ENCODE results near the gene RASSF6. TPM values are rescaled to one million over a fixed set of nuclear protein-coding genes. Genes with fewer than 3 reads are reported as not detected.
"Not testable (repeated sequence)": the region's sequence is repeated elsewhere in the genome, so short reads cannot be mapped to it uniquely, and the experiment has no call there.

RASSF6 gene
- total RNA-seq, 1 donor from 2014 or later = not detected

DNA sequence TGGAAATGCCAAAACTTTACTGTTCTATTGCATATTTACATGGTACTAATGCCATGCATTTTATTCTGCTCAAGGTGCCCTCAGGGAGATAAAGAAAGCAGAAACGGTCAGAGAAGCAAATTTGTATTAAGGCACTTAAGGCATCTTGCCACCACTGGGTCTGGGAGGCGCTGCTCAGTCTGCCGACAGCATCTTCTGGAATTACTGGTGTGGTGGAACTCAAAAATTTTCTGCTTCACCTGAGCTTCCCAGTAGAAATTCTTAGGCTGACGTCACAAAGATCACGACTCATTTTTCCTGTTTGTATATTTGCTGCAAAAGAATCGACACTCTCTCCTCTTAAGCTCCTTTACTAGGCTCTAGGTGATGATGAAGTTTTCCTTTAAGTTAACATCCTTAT is 3.0 kb downstream of the RASSF6 start:
- ATAC-seq (no peak), DNase-seq (ENCODE audit: missing footprints) (no peak)
- intact Hi-C loops (cut with DNase I) = no loop called here

DNA sequence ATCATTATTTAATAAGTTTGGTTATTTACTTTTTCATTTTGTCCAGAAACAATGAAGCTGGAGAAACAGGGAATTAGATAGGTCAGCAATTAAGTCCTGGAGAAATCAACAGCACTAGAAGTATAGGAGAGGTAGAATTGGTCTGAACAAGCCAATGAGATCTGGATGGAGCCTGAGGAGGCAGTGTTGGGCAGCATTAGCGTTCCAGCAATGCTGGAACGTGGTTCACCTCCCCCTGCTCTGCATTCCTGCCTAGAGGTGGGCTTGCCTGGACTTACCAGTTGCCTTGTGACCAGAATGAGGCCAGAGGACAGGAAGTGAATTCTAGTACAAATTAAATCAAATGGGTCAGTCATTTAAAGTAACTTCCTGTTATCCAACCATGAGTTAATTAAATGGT is 4.6 kb downstream of the RASSF6 start:
- DNase-seq (ENCODE audit: missing footprints) (no peak), ATAC-seq (no peak)
- intact Hi-C loops (cut with DNase I) = no loop called here

DNA sequence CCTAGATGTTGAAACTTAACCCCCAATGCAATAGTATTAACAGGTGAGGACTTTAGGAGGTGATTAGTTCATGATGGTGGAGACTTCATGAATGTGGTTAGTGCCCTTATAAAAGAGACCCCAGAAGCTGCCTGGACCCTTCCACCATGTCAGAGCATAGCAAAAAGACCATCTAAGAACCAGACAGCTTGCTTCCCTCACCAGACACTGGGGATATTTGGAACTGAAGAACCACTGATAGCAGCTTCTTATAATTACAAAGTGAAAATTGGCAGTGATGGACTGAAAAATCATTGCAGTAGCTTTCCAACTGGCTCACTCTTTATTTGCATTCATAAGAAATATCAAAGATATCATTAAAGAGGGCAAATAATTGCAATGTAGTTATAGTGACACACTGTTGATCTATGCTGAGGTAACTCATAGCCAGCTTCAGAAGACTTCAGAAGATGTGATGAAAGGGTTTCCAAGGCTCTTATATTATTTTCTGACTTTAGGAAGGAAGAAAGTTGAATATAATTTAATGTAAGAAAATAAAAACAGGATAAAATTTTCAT is 5.8 kb downstream of the RASSF6 start:
- intact Hi-C loops (cut with DNase I) = no loop called here
- ATAC-seq = no peak
- no peak for DNase-seq (ENCODE audit: missing footprints)

DNA sequence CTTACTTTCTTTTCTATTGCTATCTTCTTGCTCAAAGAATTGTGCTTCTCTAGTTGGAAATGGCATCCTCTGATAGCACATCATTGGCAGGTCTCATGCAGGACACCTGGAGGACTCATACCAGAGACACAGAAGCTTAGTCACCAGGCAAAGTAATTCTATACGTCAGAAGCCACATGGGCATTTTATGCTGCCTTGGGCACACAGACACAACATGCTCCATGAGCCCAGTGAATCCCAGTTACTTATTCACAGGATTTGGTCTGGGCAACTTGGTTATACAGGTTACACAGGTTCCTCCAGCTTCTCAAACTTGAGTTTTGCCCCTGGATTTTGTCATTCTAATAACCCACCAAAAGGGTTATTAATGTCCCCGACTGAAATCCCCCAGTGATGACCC is 7.1 kb downstream of the RASSF6 start:
- DNase-seq (ENCODE audit: missing footprints) = no peak
- ATAC-seq = no peak
- intact Hi-C loops (cut with DNase I) = no loop called here

DNA sequence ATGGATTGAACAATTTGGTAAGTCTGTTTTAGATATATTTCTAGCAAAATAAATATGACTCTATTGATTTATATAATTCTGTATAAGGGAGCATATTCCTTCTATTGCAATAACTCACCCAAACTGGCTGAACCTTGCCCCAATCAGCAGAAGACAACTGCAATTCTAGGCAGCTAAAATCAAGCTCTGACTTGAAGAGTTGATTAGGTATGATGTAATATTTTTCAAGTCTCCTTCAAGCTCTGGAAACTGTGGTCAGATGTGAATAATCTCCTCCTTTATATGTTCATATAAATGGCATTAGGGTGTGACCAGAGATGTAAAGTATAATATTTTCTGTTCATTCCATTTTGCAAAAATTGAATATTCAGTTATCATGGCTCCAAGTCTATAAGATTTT is 8.2 kb downstream of the RASSF6 start:
- DNase-seq (ENCODE audit: missing footprints) (no peak), ATAC-seq (no peak)
- intact Hi-C loops (cut with DNase I) = no loop called here

DNA sequence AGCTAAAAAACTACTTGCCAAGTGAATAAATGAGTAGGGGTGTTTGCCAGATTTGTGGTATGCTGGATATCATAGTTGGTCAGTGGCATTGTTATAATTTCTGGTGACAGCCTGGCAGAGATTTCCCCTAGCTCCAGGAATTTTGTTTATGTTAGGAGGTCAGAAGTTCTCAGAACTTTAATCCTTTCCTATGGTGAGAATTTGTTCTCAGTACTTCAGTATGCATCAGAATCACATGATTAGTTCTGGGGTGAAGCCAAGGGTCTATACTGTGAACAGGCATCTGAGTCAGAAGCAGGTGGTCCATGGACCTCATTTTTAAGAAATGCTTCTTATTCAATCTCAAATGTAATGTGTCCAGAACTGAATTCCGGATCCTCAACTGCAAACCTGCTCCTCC is 10.5 kb downstream of the RASSF6 start:
- no peak for DNase-seq (ENCODE audit: missing footprints)
- no peak for ATAC-seq

DNA sequence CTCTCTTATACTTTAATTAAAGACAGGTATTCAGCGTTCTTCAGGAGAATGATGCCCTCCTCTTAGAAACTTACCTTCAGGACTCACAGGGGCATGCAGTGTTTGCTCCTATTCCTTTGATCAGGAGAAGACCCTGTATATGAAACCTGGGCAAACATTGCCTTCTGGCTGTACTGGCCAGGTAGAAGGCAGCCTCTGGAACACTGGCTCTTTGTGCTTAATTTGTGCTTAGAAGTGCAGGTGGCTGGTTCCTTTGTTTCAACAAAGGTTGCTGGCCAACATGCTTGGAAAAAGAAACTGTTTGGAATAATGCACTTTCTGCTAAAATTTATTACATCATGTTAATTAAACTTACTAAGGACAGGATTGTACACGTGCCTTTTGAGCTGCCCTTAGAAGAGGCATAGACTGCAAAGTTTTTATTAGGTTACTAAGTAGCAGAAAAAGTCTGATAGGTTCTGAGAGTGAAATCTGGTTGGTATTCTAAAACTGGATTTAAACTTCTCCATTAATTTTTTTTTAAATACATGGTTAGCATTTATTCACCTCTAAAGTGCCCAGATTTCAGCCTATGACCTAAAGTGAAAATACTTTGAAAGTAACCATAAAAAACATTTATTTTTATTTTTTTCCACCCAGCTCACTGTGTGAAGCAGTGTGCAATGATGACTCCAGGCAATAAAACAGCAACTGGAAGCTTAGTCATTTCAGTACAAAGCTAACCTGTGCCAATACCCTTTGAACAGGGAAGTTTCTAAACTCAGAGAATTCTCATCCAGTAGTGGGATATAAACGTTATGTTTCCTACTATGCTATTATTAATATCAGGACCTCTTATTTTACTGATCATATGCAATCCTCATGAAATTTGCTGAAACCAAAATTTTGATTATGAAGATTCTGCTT is 11.3 kb downstream of the RASSF6 start:
- intact Hi-C loops (cut with DNase I) = no loop called here
- DNase-seq (ENCODE audit: missing footprints) (no peak), ATAC-seq (no peak)

More for the DNA sequence above, 10.5 kb downstream of the RASSF6 start:
- intact Hi-C loops (cut with DNase I) = no loop called here

DNA sequence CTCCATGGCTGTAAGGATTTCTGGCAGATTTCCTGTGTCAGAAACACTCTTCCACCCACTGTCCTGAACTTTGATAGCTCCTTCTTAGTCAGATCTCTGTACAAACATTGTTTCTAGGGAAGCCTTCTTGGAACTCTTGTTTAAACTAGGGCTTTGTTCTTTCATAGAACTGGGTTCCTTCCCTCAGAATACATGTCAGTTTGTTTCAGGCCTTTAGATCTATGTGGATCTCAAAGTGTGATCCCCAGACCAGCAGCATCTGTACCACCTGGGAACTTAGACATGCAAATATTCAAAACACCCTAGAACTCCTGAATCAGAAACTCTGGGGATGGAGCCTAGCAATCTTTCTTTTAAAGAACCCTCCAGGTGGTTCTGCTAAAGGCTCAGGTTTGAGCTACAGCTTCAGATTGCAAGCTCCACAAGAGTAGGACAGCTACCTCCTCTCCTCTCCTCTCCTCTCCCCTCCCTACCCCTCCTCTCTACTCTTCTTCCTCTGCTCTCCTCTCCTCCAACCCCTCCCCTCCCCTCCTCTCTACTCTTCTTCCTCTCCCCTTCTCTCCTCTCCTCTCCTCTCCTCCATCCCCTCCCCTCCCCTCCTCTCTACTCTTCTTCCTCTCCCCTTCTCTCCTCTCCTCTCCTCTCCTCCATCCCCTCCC is 12.7 kb downstream of the RASSF6 start:
- ATAC-seq (no peak), DNase-seq (ENCODE audit: missing footprints) (no peak)
- intact Hi-C loops (cut with DNase I) = no loop called here

DNA sequence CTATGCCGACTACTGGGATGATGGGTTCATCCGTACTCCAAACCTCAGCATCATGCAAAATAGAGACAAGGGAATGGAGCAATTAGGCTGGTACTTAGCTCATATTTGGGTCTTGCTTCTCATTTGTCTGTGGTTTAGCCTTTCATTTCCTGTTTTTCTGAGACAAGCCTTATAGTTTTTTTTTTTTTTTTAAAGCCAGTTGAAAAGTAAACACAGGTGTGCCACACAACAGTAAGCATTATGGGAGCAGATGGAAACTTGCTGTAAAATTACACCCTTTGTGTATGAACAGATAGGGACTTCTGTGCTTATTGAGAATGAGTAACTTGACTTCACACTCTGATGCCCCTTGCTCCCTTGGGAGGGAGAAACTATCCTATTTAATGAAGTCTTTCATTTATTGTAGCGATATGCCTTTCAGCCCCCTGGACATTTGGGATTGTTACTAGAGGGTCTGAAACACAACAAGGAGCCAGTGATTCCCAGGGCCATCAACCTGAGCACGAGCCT is 13.7 kb downstream of the RASSF6 start:
- DNase-seq (ENCODE audit: missing footprints) (no peak), ATAC-seq (no peak)
- intact Hi-C loops (cut with DNase I) = no loop called here

DNA sequence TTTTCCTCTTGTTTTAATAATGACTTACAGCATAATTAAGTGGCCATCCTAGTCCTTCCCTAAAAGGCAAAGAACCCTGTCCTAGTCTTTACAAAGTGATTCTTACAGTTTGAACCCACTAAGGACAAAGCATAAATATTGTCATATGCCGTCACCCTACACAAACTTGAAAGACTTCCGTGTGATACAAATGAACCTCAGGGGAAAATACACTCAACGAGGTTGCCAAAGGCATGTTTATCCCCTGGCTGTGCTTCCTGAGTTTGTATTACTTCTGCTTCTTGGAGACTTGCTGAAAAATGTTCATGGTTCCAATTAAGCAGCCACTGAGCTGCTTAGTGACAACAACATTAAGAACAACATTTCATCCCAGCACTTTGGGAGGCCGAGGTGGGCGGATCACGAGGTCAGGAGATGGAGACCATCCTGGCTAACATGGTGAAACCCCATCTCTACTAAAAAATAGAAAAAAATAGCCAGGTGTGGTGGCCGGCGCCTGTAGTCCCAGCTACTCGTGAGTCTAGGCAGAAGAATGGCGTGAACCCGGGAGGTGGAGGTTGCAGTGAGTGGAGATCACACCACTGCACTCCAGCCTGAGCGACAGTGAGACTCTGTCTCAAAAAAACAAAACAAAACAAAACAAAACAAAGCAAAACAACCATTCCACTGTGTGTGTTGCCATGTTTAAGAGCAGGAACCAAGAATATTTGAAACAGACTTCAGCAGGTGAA is 16.2 kb downstream of the RASSF6 start:
- ATAC-seq (no peak), DNase-seq (ENCODE audit: missing footprints) (no peak)
- intact Hi-C loops (cut with DNase I) = no loop called here

DNA sequence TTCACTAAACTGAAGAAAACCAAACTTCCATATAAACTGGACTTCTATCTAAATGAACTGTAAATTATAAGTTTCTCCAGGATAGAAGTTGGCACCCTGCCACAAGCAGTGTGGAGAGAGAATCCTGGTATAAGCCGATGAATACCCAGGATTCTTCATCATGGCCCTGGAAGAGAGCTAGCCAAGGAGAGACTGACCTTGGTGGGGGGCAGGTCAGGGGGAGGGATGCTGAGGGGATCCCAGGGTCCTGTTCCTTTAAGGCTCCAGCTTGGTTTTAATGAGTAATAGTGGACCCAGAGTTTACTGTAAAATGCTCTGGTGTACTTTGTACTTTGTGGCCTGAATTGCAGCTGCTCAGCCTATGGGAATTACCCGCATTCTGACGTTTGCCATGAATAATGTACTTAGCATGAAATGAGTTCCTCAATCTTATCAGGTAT is 16.9 kb downstream of the RASSF6 start:
- intact Hi-C loops (cut with DNase I) = no loop called here
- DNase-seq (ENCODE audit: missing footprints) (no peak), ATAC-seq (no peak)

DNA sequence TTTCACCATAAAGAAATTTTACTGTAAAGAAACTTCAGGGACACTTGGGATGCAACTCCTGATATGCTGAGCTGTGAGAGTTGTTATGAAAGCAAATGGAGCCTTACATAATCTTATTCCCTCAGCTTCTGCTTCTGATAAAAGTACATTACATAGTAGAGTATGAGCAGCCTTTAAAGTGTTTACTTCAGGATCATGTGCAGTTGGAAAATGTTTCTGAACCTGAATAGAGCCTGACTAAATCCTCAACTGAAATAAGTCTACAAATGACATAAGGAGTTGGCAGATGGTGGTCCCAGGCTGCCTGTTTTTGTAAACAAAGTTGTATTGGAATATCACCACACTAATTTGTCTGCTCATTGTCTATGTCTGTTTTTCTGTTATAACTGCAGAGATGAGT is 19.3 kb downstream of the RASSF6 start:
- DNase-seq (ENCODE audit: missing footprints) (no peak), ATAC-seq (no peak)
- intact Hi-C loops (cut with DNase I) = no loop called here

DNA sequence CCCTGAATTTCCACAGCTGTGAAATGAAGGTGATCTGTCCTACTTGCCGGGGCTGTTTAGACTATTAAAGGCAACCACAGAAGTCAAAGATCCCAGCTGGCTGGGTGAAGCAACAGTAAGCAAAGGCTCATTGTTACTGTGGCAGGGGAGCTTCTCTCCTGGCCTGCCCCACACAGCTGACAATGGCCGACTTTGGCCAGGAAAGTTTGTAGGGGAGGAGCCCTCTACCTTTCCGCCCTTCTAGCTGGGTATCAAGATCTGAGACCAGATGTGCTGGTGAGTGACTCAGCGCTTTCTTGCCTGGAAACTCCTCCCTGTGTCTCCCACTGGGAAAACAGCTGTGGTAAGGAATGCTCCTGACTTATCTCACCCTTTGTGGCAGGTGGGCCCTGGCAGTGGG is 21.1 kb downstream of the RASSF6 start:
- no peak for ATAC-seq
- no peak for DNase-seq (ENCODE audit: missing footprints)
- intact Hi-C loops (cut with DNase I) = loop anchor here (10.0 kb wide), 1 partner anchor 56 kb away; no protein-coding TSS in a partner anchor

DNA sequence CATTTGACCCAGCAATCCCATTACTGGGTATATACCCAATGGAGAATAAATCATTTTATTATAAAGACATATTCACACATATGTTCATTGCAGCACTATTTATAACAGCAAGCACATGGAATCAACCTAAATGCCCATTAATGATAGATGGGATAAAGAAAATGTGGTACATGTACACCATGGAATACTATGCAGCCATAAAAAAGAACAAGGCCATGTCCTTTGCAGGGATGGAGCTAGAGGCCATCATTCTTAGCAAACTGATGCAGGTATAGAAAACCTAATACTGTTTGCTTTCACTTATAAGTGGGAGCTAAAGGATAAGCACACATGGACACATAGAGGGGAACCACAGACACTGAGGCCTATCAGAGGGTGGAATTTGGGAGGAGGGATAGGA is 22.6 kb downstream of the RASSF6 start:
- intact Hi-C loops (cut with DNase I) = loop anchor here (10.0 kb wide), 1 partner anchor 57 kb away; no protein-coding TSS in a partner anchor
- ATAC-seq (no peak), DNase-seq (ENCODE audit: missing footprints) (no peak)

DNA sequence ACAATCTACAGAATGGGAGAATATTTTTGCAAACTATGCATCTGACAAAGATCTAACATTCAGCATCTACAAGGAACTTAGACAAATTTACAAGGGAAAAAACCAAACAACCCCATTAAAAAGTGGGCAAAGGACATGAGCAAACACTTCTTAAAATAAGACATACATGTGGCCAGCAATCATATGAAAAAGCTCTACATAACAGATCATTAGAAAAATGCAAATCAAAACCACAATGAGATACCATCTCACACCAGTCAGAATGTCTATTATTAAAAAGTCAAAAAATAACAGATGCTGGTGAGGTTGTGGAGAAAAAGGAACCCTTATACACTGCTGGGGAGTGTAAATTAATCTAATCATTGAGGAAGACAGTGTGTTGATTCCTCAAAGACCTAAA is 23.1 kb downstream of the RASSF6 start:
- DNase-seq (ENCODE audit: missing footprints); ATAC-seq: not testable (repeated sequence)
- intact Hi-C loops (cut with DNase I) = loop anchor here (10.0 kb wide), 1 partner anchor 58 kb away; no protein-coding TSS in a partner anchor

DNA sequence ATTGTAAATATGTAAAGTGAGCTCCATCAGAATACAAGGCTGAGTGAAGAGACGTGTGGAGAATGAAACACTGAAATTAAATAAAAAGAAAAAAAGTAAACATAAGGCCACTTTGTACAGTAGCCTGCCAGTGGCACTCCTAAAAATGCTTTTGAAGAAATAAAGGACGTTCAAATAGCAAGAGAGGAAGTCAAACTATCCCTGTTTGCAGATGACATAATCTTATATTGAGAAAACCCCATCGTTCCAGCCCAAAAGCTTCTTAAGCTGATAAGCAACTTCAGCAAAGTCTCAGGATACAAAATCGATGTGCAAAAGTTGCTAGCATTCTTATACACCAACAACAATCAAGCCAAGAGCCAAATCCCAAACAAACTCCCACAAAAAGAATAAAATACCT is 24.2 kb downstream of the RASSF6 start:
- DNase-seq (ENCODE audit: missing footprints) = no peak
- no peak for ATAC-seq
- intact Hi-C loops (cut with DNase I) = loop anchor here (10.0 kb wide), 1 partner anchor 59 kb away; no protein-coding TSS in a partner anchor

DNA sequence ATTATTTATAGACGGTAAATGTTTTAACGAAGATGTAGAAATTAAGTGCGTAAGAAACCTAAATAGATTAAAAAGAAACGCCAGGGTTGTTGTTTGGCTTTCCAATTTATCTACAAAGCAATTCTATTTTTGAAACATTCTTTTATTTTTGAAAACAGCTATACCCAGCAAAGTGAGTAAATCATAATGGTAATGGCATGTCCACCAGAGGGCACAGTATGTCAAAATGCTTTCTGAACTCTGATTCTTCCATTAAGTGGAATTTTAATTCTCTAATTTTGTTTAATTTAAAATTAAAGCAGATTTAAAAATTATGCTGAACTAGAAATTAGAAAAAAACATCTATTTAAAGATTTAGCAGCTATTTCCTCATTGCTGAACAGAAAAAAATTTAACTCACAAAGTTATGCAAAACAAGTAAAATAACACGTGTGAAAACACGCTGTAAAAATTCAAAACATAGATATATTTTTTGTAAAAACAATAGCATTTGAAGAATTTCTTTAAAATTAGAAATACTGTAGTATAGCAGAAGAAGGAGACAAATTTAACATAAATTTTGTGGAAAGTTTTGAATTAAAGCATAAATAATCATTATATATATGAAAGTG is 26.5 kb downstream of the RASSF6 start:
- intact Hi-C loops (cut with DNase I) = loop anchor here (5.0 to 10.0 kb wide), 2 partner anchors 61 to 539 kb away; no protein-coding TSS in a partner anchor
- DNase-seq (ENCODE audit: missing footprints) (no peak), ATAC-seq (no peak)
